IPS DF 6.9 (cell line): ENCODE results near the gene MT1G.

Source experiments
- DNase-seq: peaks from one replicate; pipeline ENCODE4 v3.0.0-alpha.2; 2013; ENCODE audit warnings: low read depth, low spot score
- H3K27ac ChIP-seq: one replicate; pipeline ENCODE4 v1.5.1; 2013; ENCODE audit warnings: low read length, control low read depth
- H3K27me3 ChIP-seq: 2 replicates; pipeline ENCODE4 v1.6.1; 2013; ENCODE audit warnings: mild to moderate bottlenecking, low read length; ENCODE audit not compliant: control insufficient read depth, insufficient read depth
- H3K36me3 ChIP-seq: 2 replicates; pipeline ENCODE4 v1.6.1; 2013; ENCODE audit warnings: low read length; ENCODE audit not compliant: control insufficient read depth, insufficient read depth
- H3K4me1 ChIP-seq: 2 replicates; pipeline ENCODE4 v1.6.1; 2013; ENCODE audit warnings: low read length; ENCODE audit not compliant: control insufficient read depth, insufficient read depth
- H3K4me3 ChIP-seq: 2 replicates; pipeline ENCODE4 v1.5.1; 2013; ENCODE audit warnings: mild to moderate bottlenecking, low read length
- H3K9me3 ChIP-seq: 2 replicates; pipeline ENCODE4 v1.6.1; 2013; ENCODE audit warnings: low read length, inconsistent platforms; ENCODE audit not compliant: control insufficient read depth, insufficient read depth
- WGBS: extraction: QIAGEN DNeasy Blood & Tissue Kit; methylation state at CpG from one replicate; pipeline ENCODE4 v1.1.7; 2013; ENCODE audit warnings: mixed read lengths, missing lambda C conversion rate; ENCODE audit not compliant: insufficient read length, insufficient coverage; 5-methylcytosine and 5-hydroxymethylcytosine counted together

The MT1G gene

DNA sequence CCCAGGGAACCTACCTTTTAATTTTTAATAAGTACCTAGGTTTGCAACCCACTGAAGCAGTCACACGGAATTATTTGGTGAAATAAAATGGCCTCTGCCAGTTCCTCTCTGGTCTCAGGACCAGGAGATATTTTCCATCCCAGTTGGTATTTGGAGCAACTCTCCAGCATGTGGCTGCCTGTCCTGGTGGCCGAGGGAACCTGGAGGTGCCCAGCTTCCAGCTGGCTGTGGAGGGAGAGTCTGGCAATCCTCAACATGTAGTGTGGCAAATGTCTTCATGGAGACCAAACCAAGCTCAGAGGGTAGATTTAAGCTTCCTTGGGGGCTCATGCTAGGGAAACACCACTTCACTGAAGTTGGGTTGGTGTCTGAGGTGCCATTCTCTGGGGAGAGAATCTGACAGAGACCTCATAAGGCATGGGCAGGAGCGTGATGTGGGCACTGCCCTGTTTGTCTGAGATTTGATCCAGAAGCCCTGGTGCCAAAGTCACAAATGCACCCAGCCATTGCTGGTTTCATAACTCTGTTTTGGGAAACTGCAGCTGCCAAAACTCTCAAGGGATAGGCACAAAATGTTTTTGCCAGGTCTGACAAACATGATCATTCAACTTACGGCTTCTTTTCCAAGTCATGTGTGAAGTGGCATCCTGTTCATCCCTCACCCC lies 17.2 kb upstream of the MT1G start:
- DNase-seq: no peak
- no peaks in the 10 kb centered on the region for H3K9me3 ChIP-seq
- peaks cover 2% of the 10 kb centered on the region; the same call in 1 of the 2 replicates for H3K27me3 ChIP-seq
- H3K4me1 ChIP-seq: peaks cover 4% of the 10 kb centered on the region; the same call in 1 of the 2 replicates
- WGBS: no CpG with 5 or more reads among the region's 4 CpGs
- no peak overlapping the region for H3K4me3 ChIP-seq
- H3K36me3 ChIP-seq: no peaks in the 10 kb centered on the region
- H3K27ac ChIP-seq: no peak overlapping the region

- no peaks in the 10 kb centered on the region for H3K36me3 ChIP-seq
- H3K27ac ChIP-seq: no peak overlapping the region
- peaks cover 2% of the 10 kb centered on the region; the same call in 1 of the 2 replicates for H3K27me3 ChIP-seq
- no peak overlapping the region for H3K4me3 ChIP-seq
- DNase-seq: no peak
- WGBS: no CpG with 5 or more reads among the region's 4 CpGs
- H3K4me1 ChIP-seq: peaks cover 4% of the 10 kb centered on the region; the same call in 1 of the 2 replicates
- no peaks in the 10 kb centered on the region for H3K9me3 ChIP-seq
Observed at GRCh38 chr16:56684256-56684925, 16.5 kb upstream of the MT1G start.

DNA sequence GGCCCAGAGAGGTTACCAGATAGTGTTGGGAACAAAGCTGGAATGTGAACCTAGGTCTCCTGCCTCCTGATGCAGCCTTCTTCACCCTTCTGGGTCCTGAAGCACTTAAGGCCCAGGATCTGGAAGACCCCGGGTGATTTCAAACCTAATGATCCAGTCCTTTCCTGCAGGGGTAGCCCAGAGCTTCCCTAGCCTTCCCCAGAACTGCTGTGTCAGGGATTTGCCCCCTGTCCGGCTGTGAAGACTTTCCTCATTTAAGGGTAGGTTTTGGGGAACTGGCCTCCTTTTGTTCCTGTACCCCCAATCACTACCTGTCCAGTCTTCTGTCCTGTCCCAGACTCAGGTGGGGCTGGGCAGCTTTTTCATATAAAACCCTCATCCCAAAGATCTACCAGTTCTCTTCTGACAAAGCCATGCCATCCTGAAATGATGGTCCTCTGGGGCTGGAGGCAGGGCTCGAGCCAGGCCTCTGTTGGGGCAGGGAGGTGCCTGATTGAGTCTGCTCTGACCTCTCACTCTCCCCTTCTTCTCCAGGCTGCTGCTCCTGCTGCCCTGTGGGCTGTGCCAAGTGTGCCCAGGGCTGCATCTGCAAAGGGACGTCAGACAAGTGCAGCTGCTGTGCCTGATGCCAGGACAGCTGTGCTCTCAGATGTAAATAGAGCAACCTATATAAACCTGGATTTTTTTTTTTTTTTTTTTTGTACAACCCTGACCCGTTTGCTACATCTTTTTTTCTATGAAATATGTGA lies 15.7 kb upstream of the MT1G start:
- peaks cover 2% of the 10 kb centered on the region; the same call in 1 of the 2 replicates for H3K27me3 ChIP-seq
- peaks cover 4% of the 10 kb centered on the region; the same call in 1 of the 2 replicates for H3K4me1 ChIP-seq
- no peak for DNase-seq
- no CpG with 5 or more reads among the region's 5 CpGs for WGBS
- no peaks in the 10 kb centered on the region for H3K36me3 ChIP-seq
- H3K4me3 ChIP-seq: peak overlapping the region; percentile 58; the same call in 1 of the 2 replicates
- no peaks in the 10 kb centered on the region for H3K9me3 ChIP-seq
- H3K27ac ChIP-seq: no peak overlapping the region

DNA sequence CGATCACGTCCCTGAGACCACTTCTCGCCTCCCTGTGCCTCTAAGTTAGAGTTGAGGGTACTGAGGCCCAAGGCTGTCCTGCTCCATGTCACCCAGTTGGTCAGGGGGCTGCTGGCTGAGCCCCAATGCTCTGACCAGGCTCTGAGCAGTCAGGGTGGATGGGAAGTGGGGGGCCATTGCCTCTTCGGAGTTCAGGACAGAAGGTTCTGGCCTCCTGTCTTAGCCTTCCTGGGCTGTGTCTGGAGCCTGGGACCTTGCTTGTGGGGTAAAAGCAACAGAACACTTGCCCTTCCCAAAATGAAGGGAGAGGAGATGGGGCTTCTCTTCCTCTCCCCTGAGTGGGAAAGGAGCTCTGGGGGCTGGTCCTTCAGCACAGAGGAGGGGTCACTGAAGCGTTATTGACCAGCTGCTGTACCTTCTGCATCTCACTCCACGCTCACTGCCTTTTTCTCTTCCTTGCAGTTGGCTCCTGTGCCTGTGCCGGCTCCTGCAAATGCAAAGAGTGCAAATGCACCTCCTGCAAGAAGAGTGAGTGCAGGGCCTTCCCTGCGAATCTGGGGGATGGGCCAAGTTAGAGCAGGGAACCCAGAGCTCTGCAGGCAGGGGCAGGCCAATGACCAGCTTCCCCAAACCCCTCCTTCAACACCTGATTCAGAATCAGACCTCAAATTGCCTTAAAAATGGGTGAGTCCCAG lies 15.0 kb upstream of the MT1G start:
- Histone ChIP-seq H3K9me3 (no peaks in the 10 kb centered on the region), H3K27me3 (peaks cover 2% of the 10 kb centered on the region; the same call in 1 of the 2 replicates), H3K27ac (no peak overlapping the region), H3K4me3 (peak overlapping the region; percentile 58; the same call in 1 of the 2 replicates), H3K36me3 (no peaks in the 10 kb centered on the region), H3K4me1 (peaks cover 4% of the 10 kb centered on the region; the same call in 1 of the 2 replicates)
- WGBS: no CpG with 5 or more reads among the region's 8 CpGs
- no peak for DNase-seq

- Histone ChIP-seq H3K27me3 (peaks cover 2% of the 10 kb centered on the region; the same call in 1 of the 2 replicates), H3K4me1 (peaks cover 4% of the 10 kb centered on the region; the same call in 1 of the 2 replicates), H3K9me3 (no peaks in the 10 kb centered on the region), H3K4me3 (peak within 1 kb of the TSS; percentile 58; the same call in 1 of the 2 replicates), H3K27ac (no peak within 1 kb of the TSS), H3K36me3 (no peaks in the 10 kb centered on the region)
- DNase-seq: no peak
- no CpG with 5 or more reads among the region's 49 CpGs for WGBS
Observed at GRCh38 chr16:56681939-56682702, 14.3 kb upstream of the MT1G start, which contains the start of gene MT1X. MT1X (plus strand) TSS chr16:56682470; CDS start chr16:56682541, 71 bp downstream.

- no peak overlapping the region for H3K4me3 ChIP-seq
- no peaks in the 10 kb centered on the region for H3K36me3 ChIP-seq
- H3K27me3 ChIP-seq: peaks cover 2% of the 10 kb centered on the region; the same call in 1 of the 2 replicates
- WGBS: no CpG with 5 or more reads among the region's 6 CpGs
- H3K27ac ChIP-seq: no peak overlapping the region
- no peaks in the 10 kb centered on the region for H3K9me3 ChIP-seq
- DNase-seq: no peak
- H3K4me1 ChIP-seq: peaks cover 6% of the 10 kb centered on the region; the same call in 1 of the 2 replicates
Observed at GRCh38 chr16:56679818-56680217, 12.0 kb upstream of the MT1G start.

DNA sequence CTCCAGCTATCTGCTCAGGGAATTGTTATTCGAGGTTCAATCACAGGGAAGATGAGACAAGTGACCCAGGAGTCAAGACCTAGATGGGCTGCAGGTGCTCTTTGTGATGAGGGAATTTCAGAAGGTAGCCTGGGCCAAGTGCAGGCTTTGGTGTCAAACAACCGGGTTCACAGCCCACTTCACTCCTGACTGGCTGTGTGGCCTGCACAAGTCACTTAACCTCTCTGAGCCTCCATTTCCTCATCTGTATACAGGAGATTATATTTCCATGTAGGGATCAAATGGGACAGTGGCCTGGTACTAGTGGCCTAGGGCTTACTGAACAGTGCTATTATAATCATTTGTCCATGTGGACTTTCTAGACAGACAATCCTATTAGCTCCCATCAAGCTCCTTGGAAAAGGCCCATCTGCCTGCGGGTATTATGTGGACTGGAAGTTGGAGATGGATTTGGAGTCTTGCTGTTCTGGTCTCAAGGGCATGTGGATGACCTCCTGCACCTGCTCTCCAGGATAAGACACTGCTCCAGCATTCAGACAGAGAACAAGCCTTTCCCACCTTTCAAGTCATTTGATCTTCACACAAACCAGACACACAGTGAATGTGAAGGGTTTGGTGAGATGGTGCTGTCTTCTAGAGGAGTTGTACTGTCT lies 11.3 kb upstream of the MT1G start:
- Histone ChIP-seq H3K4me1 (peaks cover 6% of the 10 kb centered on the region; the same call in 1 of the 2 replicates), H3K4me3 (no peak overlapping the region), H3K27ac (no peak overlapping the region), H3K9me3 (no peaks in the 10 kb centered on the region), H3K27me3 (peaks cover 2% of the 10 kb centered on the region; the same call in 1 of the 2 replicates), H3K36me3 (no peaks in the 10 kb centered on the region)
- DNase-seq: no peak
- WGBS: no CpG with 5 or more reads among the region's 3 CpGs

- Histone ChIP-seq H3K4me3 (no peak overlapping the region), H3K9me3 (no peaks in the 10 kb centered on the region), H3K27me3 (no peaks in the 10 kb centered on the region; the same call in 1 of the 2 replicates), H3K36me3 (no peaks in the 10 kb centered on the region), H3K27ac (no peak overlapping the region), H3K4me1 (0 out of 2 replicates have a peak, but pooled peaks cover 2% of the 10 kb centered on the region)
- DNase-seq: no peak
- WGBS: no CpG with 5 or more reads among the region's 3 CpGs
Observed at GRCh38 chr16:56677474-56677873, 9.6 kb upstream of the MT1G start.

- H3K27ac ChIP-seq: no peak overlapping the region
- no peak for DNase-seq
- peaks cover 10% of the 10 kb centered on the region for H3K27me3 ChIP-seq
- no peaks in the 10 kb centered on the region for H3K9me3 ChIP-seq
- no CpG with 5 or more reads among the region's 32 CpGs for WGBS
- peak overlapping the region; percentile 36; the same call in 1 of the 2 replicates for H3K4me3 ChIP-seq
- no peaks in the 10 kb centered on the region for H3K36me3 ChIP-seq
- 0 out of 2 replicates have a peak, but pooled peaks cover 2% of the 10 kb centered on the region for H3K4me1 ChIP-seq
Observed at GRCh38 chr16:56675685-56676210, 7.9 kb upstream of the MT1G start.
